Omental fat pad (tissue), 4 donors: ENCODE measurements around the gene CFAP73. TPM values are rescaled to one million over a fixed set of nuclear protein-coding genes. Genes with fewer than 3 reads are reported as not detected.

Experiments
- ATAC-seq: fragments of 150-250 bp; one replicate; pipeline ENCODE4 v1.9.1; 2016; ENCODE audit warnings: mild to moderate bottlenecking, moderate library complexity; ENCODE audit not compliant: low FRiP score
- DNase-seq: peaks from one replicate; pipeline ENCODE4 v3.0.0-alpha.2; 2019; ENCODE audit warnings: low spot score
- total RNA-seq, 4 donors: library from RNA; depleted of rRNA; stranded (reverse); fragments of >200 nt; gene quantifications; one replicate each; pipeline ENCODE4 v1.1.0, GENCODE V29; 2016
- TF ChIP-seq, protein P1 (sequence below), 3 donors: fragments of 450-650 bp; IDR thresholded peaks; one replicate each; pipeline ENCODE4 v1.5.1; 2016 to 2017; ENCODE audit warnings: antibody characterized with exemption in 3 of 3, mild to moderate bottlenecking in 3 of 3, moderate library complexity in 2 of 3

The CFAP73 gene
- total RNA-seq, 4 donors from 2014 or later: not detected

- ATAC-seq (no peak), DNase-seq (no peak)
- TF ChIP-seq, protein P1, sequence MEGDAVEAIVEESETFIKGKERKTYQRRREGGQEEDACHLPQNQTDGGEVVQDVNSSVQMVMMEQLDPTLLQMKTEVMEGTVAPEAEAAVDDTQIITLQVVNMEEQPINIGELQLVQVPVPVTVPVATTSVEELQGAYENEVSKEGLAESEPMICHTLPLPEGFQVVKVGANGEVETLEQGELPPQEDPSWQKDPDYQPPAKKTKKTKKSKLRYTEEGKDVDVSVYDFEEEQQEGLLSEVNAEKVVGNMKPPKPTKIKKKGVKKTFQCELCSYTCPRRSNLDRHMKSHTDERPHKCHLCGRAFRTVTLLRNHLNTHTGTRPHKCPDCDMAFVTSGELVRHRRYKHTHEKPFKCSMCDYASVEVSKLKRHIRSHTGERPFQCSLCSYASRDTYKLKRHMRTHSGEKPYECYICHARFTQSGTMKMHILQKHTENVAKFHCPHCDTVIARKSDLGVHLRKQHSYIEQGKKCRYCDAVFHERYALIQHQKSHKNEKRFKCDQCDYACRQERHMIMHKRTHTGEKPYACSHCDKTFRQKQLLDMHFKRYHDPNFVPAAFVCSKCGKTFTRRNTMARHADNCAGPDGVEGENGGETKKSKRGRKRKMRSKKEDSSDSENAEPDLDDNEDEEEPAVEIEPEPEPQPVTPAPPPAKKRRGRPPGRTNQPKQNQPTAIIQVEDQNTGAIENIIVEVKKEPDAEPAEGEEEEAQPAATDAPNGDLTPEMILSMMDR (IDR thresholded peaks at IDR 0.05): no peak
These were observed 22.7 kb downstream of the CFAP73 start for GRCh38 chr12:113172185-113172584.

DNA sequence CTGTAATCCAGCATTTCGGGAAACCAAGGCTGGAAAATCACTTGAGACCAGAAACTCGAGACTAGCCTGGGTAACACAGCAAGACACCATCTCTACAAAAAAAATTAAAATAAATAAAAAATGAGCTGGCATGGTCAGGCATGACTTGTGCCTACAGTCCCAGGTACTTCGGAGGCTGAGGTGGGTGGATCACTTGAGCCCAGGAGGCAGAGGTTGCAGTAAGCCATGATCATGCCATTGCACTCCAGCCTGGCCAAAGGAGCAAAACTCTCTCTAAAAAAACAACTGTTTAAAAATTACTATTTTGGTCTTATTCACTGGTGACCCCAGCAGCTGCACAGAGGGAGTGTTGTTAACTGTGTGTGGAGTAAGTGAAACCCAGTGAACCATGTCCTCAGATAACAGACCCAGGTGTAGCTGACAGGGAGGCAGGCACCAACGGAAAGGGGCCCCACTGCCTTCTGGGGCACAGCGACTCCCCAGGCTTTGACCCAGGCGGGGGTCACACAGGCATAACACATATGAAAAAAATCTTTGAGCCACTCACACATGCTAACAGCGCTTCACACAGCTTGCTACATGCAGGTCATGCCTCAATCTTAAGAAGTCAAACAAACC is 23.7 kb downstream of the CFAP73 start:
- DNase-seq (no peak), ATAC-seq (no peak)
- TF ChIP-seq, protein P1 (IDR thresholded peaks at IDR 0.05): no peak

GRCh38 chr12:113174461-113175384 is 25.2 kb downstream of the CFAP73 start:
- TF ChIP-seq, protein P1 (IDR thresholded peaks at IDR 0.05): no peak
- ATAC-seq (peak; percentile 58), DNase-seq (peak; percentile 77)

- ATAC-seq: no peak
These were observed 29.5 kb downstream of the CFAP73 start for GRCh38 chr12:113179023-113179422.

GRCh38 chr12:113180333-113180732 is 30.8 kb downstream of the CFAP73 start:
- TF ChIP-seq, protein P1 (IDR thresholded peaks at IDR 0.05): no peak
- ATAC-seq (no peak), DNase-seq (no peak)

More at GRCh38 chr12:113179023-113179422, 29.5 kb downstream of the CFAP73 start:
- TF ChIP-seq, protein P1 (IDR thresholded peaks at IDR 0.05): no peak
- DNase-seq: no peak

- ATAC-seq: no peak
- no peak for DNase-seq
- TF ChIP-seq, protein P1 (IDR thresholded peaks at IDR 0.05): no peak
These were observed 32.5 kb downstream of the CFAP73 start for GRCh38 chr12:113181975-113182374.
